ENCODE results near the gene AMFR.

AMFR gene

DNA sequence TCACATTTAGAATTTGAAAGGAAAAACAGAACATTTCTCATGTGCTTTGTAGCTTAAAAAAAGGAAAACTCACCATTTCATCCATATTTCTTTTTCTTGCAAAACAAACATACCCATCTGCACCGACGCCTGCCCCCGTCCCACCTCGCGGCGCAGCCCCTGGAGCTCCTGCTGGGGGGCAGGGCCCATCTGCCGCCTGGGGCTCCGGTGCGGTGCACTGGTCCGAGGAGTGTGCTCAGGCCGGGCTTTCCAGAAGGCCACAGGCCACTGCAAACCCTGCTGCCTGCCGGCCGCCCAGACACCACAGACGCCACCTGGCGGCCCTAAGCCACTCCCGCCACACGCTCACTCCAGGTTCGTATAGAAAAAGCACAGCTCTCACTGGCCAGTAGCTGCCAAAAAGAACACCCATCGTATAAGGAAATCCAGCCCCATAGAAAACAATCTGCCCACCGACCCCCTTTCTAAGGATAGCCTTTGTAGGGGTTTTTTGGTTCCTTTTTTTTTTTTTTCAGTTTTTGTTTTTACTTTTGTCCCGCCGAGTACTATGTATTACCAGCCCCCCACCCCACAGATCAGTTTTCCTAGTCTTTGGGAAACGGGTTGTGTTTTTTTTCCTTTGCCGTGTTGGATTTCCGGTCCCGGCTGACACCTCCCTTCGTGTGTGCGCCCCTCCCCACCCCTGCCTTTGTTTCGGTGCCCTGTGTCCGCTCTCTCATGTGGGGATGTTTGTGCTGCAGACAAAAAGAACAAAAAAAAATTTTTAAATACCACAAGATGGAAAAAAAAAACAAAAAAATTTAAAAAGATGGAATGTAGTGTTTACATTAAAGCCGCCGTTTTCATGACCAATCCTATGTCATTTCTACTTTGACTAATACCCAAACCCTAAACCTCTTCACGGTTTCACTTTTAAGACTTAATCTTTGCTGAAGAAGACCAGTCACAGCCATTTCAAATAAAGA lies 68.8 kb downstream of the AMFR start:
- FAIRE-seq (peak; percentile 30), DNase-seq (ENCODE audit: insufficient read length, low spot score) (peak; percentile 93)
- TF ChIP-seq POLR2A (IDR thresholded peaks at IDR 0.05; ENCODE audit: low read depth, low read length) = no peak

DNA sequence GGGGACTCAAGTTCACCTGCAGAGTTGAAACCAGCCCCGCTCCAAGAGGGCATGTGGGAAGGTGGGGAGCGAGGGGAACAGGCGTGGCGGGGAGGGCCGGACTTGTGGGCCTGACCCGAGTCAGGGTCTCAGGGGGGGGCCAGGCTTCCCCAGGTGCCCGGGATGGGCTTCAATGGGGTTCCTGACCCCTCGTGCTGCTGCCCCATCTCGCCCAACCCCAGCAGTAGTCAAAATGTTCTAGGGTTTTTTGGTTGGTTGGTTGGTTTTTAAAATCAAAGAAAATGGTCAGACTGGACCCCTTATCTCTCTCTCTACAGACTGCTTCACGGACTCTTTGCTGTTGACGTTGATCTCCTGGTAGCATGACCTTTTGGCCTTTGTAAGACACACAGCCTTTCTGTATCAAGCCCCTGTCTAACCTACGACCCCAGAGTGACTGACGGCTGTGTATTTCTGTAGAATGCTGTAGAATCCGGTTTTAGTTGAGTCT lies 69.5 kb downstream of the AMFR start:
- FAIRE-seq (no peak), DNase-seq (ENCODE audit: insufficient read length, low spot score) (no peak)
- no peak for TF ChIP-seq POLR2A (IDR thresholded peaks at IDR 0.05; ENCODE audit: low read depth, low read length)

DNA sequence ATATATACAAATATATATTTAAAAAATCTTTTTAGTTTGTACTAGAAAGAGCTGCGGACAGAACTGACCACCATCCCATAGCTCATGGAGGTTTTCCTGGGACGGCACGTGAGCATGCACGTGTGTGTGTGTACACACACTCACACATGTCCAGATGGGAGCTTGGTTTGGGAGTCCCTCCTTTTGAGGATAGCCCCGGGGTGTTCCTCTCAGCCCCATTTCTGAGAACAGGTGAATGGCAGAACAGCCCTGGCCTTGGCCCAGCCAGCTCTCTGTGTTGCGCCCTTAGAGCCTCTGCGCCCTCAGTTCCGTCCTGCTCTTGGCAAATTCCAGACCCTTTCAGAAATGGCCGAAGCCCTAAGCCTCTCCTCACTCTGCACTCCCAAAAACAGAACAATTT lies 70.1 kb downstream of the AMFR start:
- TF ChIP-seq POLR2A (IDR thresholded peaks at IDR 0.05; ENCODE audit: low read depth, low read length) = no peak
- no peak for FAIRE-seq
- no peak for DNase-seq (ENCODE audit: insufficient read length, low spot score)

DNA sequence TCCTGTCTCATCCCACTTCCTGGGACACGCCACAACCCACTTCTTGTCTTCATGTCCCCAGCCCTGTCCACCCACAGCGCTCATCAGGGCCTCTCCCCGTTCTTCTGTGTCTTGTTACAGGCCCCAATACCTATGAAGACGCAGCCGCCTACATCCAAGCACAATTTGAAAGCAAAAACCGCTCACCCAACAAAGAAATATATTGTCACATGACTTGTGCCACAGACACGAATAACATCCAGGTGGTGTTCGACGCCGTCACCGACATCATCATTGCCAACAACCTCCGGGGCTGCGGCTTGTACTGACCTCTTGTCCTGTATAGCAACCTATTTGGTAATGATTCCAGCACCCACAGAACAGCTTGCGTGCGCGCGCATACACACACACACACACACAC lies 70.6 kb downstream of the AMFR start:
- TF ChIP-seq POLR2A (IDR thresholded peaks at IDR 0.05; ENCODE audit: low read depth, low read length) = no peak

DNA sequence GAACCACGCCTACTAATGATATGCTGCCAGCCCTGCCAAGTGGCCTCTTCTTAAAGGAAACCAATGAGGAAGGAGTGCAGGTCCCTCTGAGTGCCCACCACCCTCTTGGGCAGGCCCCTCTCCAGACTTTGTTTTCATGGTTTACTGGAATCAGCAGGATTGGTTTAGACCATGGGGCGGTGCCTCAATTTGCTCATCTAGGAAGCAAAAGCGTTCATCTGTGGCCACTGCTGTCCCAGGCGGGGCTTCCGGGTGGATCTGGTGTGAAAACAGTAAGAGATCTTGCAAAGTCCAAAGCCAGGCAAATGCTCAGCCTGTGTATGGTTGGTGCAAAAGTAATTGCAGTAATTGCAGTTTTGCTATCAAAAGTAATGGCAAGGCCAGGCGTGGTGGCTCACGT lies 71.3 kb downstream of the AMFR start:
- TF ChIP-seq POLR2A (IDR thresholded peaks at IDR 0.05; ENCODE audit: low read depth, low read length) = no peak
- FAIRE-seq (no peak), DNase-seq (ENCODE audit: insufficient read length, low spot score) (no peak)

More for the DNA sequence above, 70.6 kb downstream of the AMFR start:
- FAIRE-seq (no peak), DNase-seq (ENCODE audit: insufficient read length, low spot score) (no peak)

DNA sequence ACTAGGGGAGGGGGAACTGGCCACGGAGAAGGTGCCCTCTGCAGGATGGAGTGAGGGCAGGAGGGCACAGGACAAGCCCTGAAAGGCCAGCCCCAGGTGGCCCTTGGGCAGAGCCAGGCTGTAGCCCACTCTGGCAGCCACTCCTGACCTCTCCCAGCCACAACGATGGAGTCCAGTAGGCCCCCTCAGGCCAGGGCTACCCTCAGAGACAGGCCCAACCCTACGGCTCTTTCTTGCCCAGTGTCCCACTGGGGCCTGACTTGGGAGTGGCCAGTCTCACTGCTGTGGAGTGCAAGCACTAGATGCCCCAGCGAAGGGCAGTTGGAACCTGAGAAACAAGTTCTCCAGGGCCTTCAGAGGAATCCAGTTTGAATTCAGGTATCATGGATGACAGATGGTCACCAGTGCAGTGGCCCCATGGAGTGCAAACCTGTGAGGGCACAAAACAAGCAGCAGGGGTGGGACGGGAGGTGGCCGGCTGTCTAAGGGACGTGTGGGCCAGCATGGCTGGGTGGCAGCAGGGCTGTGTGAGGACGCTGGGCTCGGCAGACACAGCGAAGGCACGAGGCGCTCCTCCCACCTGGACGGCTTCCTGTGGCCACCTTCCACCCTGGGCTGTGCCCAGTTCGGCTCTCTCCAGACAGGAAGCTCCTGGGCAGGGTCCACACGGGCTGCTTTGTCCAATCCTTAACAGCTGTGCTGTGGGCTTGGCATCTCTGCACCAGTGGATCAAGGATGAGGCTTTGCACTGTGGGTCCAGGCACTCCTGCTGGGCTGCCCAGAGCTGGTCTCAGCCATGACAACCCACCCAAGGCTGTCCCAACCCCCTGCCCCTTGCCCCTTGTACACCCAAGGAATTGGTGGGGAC lies 72.1 kb downstream of the AMFR start:
- DNase-seq (ENCODE audit: insufficient read length, low spot score) (no peak), FAIRE-seq (no peak)
- TF ChIP-seq POLR2A (IDR thresholded peaks at IDR 0.05; ENCODE audit: low read depth, low read length) = no peak

DNA sequence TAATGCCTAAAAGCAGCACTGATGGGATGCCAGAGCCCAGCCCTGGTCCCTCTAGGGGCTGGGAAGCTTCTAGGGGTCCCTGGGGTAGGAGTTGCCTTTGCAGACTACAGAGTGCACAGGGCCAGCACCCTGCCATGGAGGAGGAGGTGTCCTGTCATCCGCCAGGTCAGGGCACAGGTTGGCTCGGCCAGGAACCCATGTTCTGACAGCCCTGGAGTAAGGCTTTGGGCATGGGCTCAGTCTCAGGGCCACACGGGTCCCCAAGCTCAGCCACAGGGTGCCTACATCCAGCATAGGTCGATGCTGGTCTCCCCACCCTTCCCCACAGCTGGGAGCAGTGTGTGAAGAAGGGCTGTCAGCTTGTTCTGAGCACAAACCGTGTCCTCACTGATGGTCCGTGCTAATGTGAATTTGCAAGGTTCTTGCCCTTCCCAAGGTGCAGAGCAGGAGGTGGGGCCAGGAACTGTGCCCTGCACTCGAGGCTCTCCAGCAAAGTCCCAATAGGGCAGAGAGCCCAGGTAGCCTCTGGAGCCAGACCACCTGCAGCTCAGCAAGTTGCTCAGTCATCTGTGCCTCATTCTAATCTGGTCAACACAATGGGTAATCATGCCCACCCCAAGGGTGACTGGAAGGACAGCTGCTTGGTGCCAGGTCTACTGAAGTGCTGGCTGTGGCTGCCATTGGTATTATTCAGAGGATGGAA lies 72.8 kb downstream of the AMFR start:
- DNase-seq (ENCODE audit: insufficient read length, low spot score) (no peak), FAIRE-seq (no peak)
- TF ChIP-seq POLR2A (IDR thresholded peaks at IDR 0.05; ENCODE audit: low read depth, low read length) = no peak

DNA sequence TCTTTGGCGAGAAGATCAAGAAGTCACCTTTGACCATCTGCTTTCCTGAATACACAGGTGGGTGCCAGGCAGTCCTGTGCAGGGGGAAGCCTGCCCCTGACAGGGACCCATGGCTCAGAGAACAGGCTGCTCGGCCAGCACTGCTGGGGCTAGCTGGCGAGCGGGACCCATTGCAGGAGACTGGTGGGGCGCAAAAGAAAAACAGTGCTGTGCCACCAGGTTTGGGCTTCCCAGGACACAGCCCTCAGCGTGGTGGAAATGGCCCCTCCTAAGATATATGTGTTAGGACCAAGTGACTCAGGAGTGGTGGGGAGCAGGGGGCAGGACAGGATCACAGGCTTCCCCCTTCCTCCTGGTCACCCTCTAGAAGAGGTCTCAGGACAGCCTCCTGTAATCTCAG lies 73.9 kb downstream of the AMFR start:
- no peak for TF ChIP-seq POLR2A (IDR thresholded peaks at IDR 0.05; ENCODE audit: low read depth, low read length)
- DNase-seq (ENCODE audit: insufficient read length, low spot score) = no peak
- no peak for FAIRE-seq

DNA sequence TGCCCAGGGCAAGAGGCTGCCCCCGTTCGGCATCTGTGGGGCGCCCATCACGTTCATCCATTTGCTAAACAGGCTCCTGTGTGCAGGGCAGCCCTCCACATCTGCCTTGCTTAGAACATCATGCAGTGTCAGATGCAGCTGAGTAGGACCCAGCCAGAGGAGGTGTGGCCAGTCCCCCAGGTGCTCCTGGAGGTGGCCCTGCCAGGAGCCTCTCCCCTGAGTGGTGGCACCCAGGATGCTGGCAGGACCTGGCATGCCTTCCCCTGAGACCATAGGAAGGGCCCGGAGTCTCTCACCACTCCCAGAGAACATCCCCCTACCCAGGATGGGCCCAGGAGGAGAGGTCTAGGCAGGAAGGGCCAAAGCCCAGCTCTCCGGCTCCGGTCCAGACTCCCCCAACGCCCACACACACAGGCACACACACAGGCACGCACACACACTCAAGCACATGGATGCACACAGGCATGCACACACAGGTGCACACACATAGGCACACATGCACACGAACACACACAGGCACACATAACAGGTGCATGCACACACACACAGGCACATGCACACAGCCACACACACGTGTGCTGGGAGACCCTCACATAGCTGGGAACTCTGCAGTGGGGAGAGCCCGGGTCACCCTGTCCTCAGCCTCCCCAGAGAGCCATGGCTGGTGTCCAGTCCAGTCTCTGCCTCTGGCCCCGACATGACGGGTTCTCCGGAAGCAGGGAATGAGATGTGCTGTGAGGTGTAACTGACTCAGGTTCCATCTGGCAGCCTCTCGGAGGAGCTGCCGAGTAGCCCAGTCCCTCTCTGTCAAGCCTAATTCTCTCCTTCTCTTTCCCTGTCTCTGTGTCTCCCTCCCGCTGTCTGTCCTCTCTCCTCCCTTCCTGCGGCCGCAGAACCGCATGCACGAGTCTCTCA lies 74.6 kb downstream of the AMFR start:
- no peak for DNase-seq (ENCODE audit: insufficient read length, low spot score)
- no peak for FAIRE-seq
- no peak for TF ChIP-seq POLR2A (IDR thresholded peaks at IDR 0.05; ENCODE audit: low read depth, low read length)

DNA sequence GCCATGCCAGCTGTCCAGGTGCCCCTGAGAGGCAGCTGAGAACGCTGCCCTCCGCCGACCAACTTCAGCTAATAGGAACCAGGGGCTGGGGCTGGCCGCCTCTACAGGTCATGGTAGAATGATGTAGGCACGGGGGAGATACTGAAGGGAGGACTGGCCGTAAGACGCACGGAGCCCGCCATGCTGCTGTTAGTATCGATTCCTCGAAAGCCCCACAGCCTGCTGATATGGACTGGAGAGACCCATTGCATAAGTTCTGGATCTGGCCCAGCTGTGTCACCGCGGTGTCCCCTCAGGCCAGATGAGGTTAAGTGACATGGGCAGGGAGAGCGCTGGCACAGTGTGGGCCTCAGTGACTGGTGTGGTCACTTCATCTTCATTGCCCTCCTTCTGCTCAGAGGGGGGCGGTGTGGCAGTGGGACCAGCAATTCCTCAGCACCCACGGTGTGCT lies 75.6 kb downstream of the AMFR start:
- DNase-seq (ENCODE audit: insufficient read length, low spot score) (no peak), FAIRE-seq (no peak)
- no peak for TF ChIP-seq POLR2A (IDR thresholded peaks at IDR 0.05; ENCODE audit: low read depth, low read length)

DNA sequence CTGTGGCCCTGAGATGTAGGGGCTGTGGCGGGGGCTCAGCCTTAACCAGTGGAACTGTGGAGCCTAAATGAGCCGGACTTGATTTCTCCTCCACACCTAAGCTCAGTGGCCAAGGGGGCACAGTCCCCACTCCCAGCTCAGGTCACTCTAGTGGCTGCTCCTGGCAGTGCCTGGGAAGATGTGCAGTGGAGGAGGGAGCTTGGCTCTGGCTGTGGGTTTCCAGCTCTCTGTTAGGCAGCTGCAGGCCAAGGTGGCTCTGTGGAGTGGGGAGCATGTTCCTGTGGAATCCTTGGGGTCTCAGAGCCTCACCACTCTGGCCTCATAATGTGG lies 76.3 kb downstream of the AMFR start:
- FAIRE-seq (no peak), DNase-seq (ENCODE audit: insufficient read length, low spot score) (no peak)
- no peak for TF ChIP-seq POLR2A (IDR thresholded peaks at IDR 0.05; ENCODE audit: low read depth, low read length)

DNA sequence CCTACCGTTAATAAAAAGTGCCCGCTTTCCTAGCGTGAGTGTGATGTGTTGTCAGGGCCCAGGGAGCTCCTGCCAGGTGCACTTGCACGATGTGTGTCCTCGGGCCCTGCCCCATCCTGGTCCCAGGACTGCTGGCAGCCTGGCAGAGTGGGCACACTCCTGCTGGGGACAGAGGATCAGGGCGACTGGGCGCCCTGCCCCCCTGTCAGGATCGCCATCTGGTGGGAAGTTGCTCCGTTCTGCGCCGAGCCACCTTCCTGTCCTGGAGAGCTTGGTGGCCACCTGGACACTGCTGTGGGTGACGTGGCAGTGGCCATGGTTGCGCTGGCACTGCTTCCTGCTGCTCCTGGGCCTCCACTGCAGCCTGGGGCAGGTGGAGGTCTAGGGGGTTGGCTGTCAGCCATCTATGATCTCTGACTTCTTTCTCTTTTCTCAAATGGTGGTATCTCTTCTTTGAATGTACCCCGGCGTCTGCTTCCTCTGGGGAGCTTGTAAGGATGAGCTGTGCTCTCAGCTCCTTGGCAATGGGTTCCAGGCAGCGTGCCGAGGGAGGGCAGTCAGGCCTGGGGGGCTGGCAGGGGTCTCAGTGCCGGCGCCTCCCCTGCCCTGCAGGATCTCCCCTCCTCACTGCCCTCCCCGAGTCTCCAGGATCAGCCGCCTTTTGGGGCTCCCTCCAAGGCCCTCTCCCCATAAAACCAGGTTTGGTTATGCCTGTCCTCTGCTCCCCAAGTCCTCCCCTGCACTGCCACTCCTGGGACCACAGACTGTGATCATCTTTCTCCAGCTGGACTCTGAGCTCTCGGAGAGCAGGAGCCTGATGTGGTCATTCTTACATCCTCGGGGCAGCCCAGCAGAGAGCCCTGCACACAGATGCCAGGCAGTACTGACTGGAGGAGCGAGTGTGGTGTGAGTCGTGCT lies 76.9 kb downstream of the AMFR start:
- no peak for TF ChIP-seq POLR2A (IDR thresholded peaks at IDR 0.05; ENCODE audit: low read depth, low read length)
- FAIRE-seq (no peak), DNase-seq (ENCODE audit: insufficient read length, low spot score) (no peak)
